Osteoblast (primary cell): ENCODE data around the gene FLT4. TPM values are rescaled to one million over a fixed set of nuclear protein-coding genes. Genes with fewer than 3 reads are reported as not detected.
A peak's percentile ranks its signal among the peaks of the same experiment; 100 is the strongest.

Experiments used
- DNase-seq: peaks from one replicate; pipeline ENCODE4 v3.0.0; 2011; ENCODE audit warnings: low spot score, mixed read lengths; ENCODE audit not compliant: insufficient read length; ENCODE audit errors: missing footprints
- H2AFZ ChIP-seq: 2 replicates; pipeline ENCODE4 v1.6.0; 2011; ENCODE audit warnings: mild to moderate bottlenecking, low read length
- H3K27ac ChIP-seq: 2 replicates; pipeline ENCODE4 v1.5.1; 2011; ENCODE audit warnings: mild to moderate bottlenecking, low read depth, low read length, moderate library complexity
- H3K27me3 ChIP-seq: 2 replicates; pipeline ENCODE4 v1.6.0; 2012; ENCODE audit warnings: mild to moderate bottlenecking, control low read depth, inconsistent platforms, low read length, moderate library complexity; ENCODE audit not compliant: insufficient read depth
- H3K36me3 ChIP-seq: 2 replicates; pipeline ENCODE4 v1.5.1; 2011; ENCODE audit warnings: mild to moderate bottlenecking, low read length, control low read depth, moderate library complexity; ENCODE audit not compliant: insufficient read depth
- H3K4me1 ChIP-seq: 2 replicates; pipeline ENCODE4 v1.5.1; 2011; ENCODE audit warnings: mild to moderate bottlenecking, low read length, control low read depth, moderate library complexity; ENCODE audit not compliant: insufficient read depth
- H3K4me2 ChIP-seq: 2 replicates; pipeline ENCODE4 v1.6.0; 2011; ENCODE audit warnings: mild to moderate bottlenecking, low read length; ENCODE audit not compliant: insufficient read depth
- H3K4me3 ChIP-seq: fragments of 200-600 bp; sonication (generic); 3 replicates; pipeline ENCODE4 v1.5.1; 2012; ENCODE audit warnings: mild to moderate bottlenecking, low read length, inconsistent platforms; ENCODE audit not compliant: insufficient read depth
- H3K79me2 ChIP-seq: 2 replicates; pipeline ENCODE4 v1.6.0; 2012; ENCODE audit warnings: mild to moderate bottlenecking, low read length, control low read depth, inconsistent platforms; ENCODE audit not compliant: insufficient read depth
- H3K9me3 ChIP-seq: 2 replicates; pipeline ENCODE4 v1.5.1; 2011; ENCODE audit warnings: low read depth, low read length, control low read depth
- H4K20me1 ChIP-seq: 2 replicates; pipeline ENCODE4 v1.6.0; 2012; ENCODE audit warnings: mild to moderate bottlenecking, low read length, control low read depth; ENCODE audit not compliant: insufficient read depth
- CTCF ChIP-seq: IDR thresholded peaks from 2 replicates; pipeline ENCODE4 v1.5.1; 2011; ENCODE audit warnings: mild to moderate bottlenecking, low read depth, low read length, moderate library complexity; ENCODE audit errors: extremely low read depth
- total RNA-seq: library from RNA; depleted of rRNA; stranded (reverse); fragments of >200 nt; gene quantifications from 2 replicates; pipeline ENCODE4 v1.2.3, GENCODE V29; 2012

FLT4 gene
- total RNA-seq, 1 donor: not detected

GRCh38 chr5:180644129-180644824 lies 5.1 kb downstream of the FLT4 start:
- Histone ChIP-seq H3K9me3 (no peaks in the 10 kb centered on the region), H3K36me3 (no peaks in the 10 kb centered on the region), H3K4me1 (no peaks in the 10 kb centered on the region), H3K27ac (no peak overlapping the region), H3K4me2 (no peak overlapping the region), H3K4me3 (no peak overlapping the region), H3K27me3 (peaks cover 11% of the 10 kb centered on the region), H4K20me1 (no peaks in the 10 kb centered on the region), H3K79me2 (no peaks in the 10 kb centered on the region), H2AFZ (no peak overlapping the region)
- TF ChIP-seq CTCF: no peak
- peak; percentile 62 for DNase-seq

- no peaks in the 10 kb centered on the region for H4K20me1 ChIP-seq
- no peak overlapping the region for H3K27ac ChIP-seq
- no peaks in the 10 kb centered on the region for H3K4me1 ChIP-seq
- no peaks in the 10 kb centered on the region for H3K36me3 ChIP-seq
- H2AFZ ChIP-seq: no peak overlapping the region
- no peaks in the 10 kb centered on the region for H3K9me3 ChIP-seq
- no peak overlapping the region for H3K4me3 ChIP-seq
- no peaks in the 10 kb centered on the region for H3K79me2 ChIP-seq
- no peak overlapping the region for H3K4me2 ChIP-seq
- no peak for TF ChIP-seq CTCF
- peak; percentile 71 for DNase-seq
- H3K27me3 ChIP-seq: peaks cover 6% of the 10 kb centered on the region
Measured at GRCh38 chr5:180643191-180643851, 6.1 kb downstream of the FLT4 start.

DNA sequence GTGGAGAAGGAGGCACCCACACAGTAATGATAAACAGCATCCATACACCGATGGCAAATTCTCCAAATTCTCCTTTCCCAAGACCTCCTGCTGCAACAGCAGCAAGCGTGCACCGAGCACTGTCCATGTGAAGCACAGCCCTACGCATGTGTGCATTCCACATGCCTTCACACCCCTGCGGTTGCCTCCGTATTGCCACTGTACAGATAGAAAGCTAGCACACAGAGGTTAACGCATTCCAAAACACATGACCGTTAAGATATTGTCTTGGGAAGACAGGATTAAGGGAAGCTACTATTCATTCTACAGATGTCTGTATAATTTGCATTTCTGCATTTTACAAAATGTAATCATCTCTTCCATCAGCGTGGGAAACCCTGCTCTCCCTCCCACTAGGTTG lies 6.6 kb downstream of the FLT4 start:
- no peaks in the 10 kb centered on the region for H3K36me3 ChIP-seq
- no peak overlapping the region for H3K27ac ChIP-seq
- H3K4me3 ChIP-seq: no peak overlapping the region
- peak; percentile 34 for DNase-seq
- peaks cover 3% of the 10 kb centered on the region for H3K27me3 ChIP-seq
- H4K20me1 ChIP-seq: no peaks in the 10 kb centered on the region
- no peak overlapping the region for H2AFZ ChIP-seq
- no peaks in the 10 kb centered on the region for H3K79me2 ChIP-seq
- no peak for TF ChIP-seq CTCF
- H3K9me3 ChIP-seq: no peaks in the 10 kb centered on the region
- no peak overlapping the region for H3K4me2 ChIP-seq
- no peaks in the 10 kb centered on the region for H3K4me1 ChIP-seq

- Histone ChIP-seq H3K27ac (no peak overlapping the region), H3K4me3 (no peak overlapping the region), H3K4me1 (no peaks in the 10 kb centered on the region), H3K36me3 (no peaks in the 10 kb centered on the region), H3K9me3 (no peaks in the 10 kb centered on the region), H3K4me2 (no peak overlapping the region), H3K27me3 (peaks cover 3% of the 10 kb centered on the region), H2AFZ (no peak overlapping the region), H3K79me2 (no peaks in the 10 kb centered on the region), H4K20me1 (no peaks in the 10 kb centered on the region)
- no peak for DNase-seq
- TF ChIP-seq CTCF: no peak
Measured at GRCh38 chr5:180642181-180642775, 7.1 kb downstream of the FLT4 start.
